CD4-positive, alpha-beta memory T cell (primary cell): ENCODE measurements around the gene RBPJ. TPM values are rescaled to one million over a fixed set of nuclear protein-coding genes. Genes with fewer than 3 reads are reported as not detected.

Experiments
- CTCF ChIA-PET: fragments of 350-600 bp; sonication (Branson Sonifier 250); formaldehyde crosslinking; loops from one replicate; lab custom pipeline; 2021; ENCODE audit warnings: inconsistent platforms; ENCODE audit not compliant: partially characterized antibody; lab: Charles Lee
- POLR2A ChIA-PET: fragments of 350-600 bp; sonication (Branson Sonifier 250); formaldehyde crosslinking; loops from one replicate; lab custom pipeline; 2021; ENCODE audit not compliant: partially characterized antibody; lab: Charles Lee
- DNase-seq, 5 donors: peaks; one replicate each; pipeline versions ENCODE4 v3.0.0 to v3.0.0-alpha.2; 2020 to 2022; ENCODE audit warnings: mixed read lengths in 1 of 5
- H3K27ac ChIP-seq: one replicate; pipeline ENCODE4 v1.7.0; 2013; ENCODE audit warnings: low read depth, low read length
- H3K27me3 ChIP-seq: 2 replicates; pipeline ENCODE4 v1.7.0; 2013; ENCODE audit warnings: mild to moderate bottlenecking, low read length, moderate library complexity; ENCODE audit not compliant: insufficient read depth
- H3K36me3 ChIP-seq: 2 replicates; pipeline ENCODE4 v1.7.0; 2013; ENCODE audit warnings: mild to moderate bottlenecking, low read length, moderate library complexity; ENCODE audit not compliant: insufficient read depth
- H3K4me1 ChIP-seq: 2 replicates; pipeline ENCODE4 v1.7.0; 2013; ENCODE audit warnings: mild to moderate bottlenecking, low read length, moderate library complexity; ENCODE audit not compliant: insufficient read depth
- H3K4me3 ChIP-seq, 2 donors: one replicate each; pipeline ENCODE4 v1.7.0; 2013; ENCODE audit warnings: low read length in 2 of 2, mild to moderate bottlenecking in 1 of 2
- H3K9me3 ChIP-seq, 2 donors: one replicate each; pipeline ENCODE4 v1.7.0; 2013; ENCODE audit warnings: low read length in 2 of 2, control low read depth in 1 of 2; ENCODE audit not compliant: control insufficient read depth in 1 of 2
- H3K27ac Mint-ChIP-seq, 7 donors: one replicate each; pipeline ENCODE4 v1.8.0; 2020 to 2021; ENCODE audit warnings: mixed read lengths in 7 of 7, mild to moderate bottlenecking in 6 of 7, inconsistent platforms in 3 of 7, moderate library complexity in 3 of 7
- H3K27me3 Mint-ChIP-seq, 2 donors: one replicate each; pipeline ENCODE4 v1.8.0; 2020 to 2021; ENCODE audit warnings: mixed read lengths in 2 of 2
- H3K36me3 Mint-ChIP-seq, 2 donors: one replicate each; pipeline ENCODE4 v1.8.0; 2020 to 2021; ENCODE audit warnings: mixed read lengths in 2 of 2, inconsistent platforms in 1 of 2, mild to moderate bottlenecking in 1 of 2
- H3K4me1 Mint-ChIP-seq, 4 donors: one replicate each; pipeline ENCODE4 v1.8.0; 2020 to 2021; ENCODE audit warnings: mixed read lengths in 4 of 4, mild to moderate bottlenecking in 1 of 4
- H3K4me3 Mint-ChIP-seq, 8 donors: one replicate each; pipeline ENCODE4 v1.8.0; 2020 to 2021; ENCODE audit warnings: mixed read lengths in 8 of 8, mild to moderate bottlenecking in 7 of 8, moderate library complexity in 6 of 8, inconsistent platforms in 3 of 8
- H3K9me3 Mint-ChIP-seq, 8 donors: one replicate each; pipeline ENCODE4 v1.8.0; 2020 to 2021; ENCODE audit warnings: mixed read lengths in 8 of 8, mild to moderate bottlenecking in 5 of 8, inconsistent platforms in 3 of 8, moderate library complexity in 1 of 8
- intact Hi-C: fragments of 100-400 bp; cut with micrococcal nuclease; formaldehyde crosslinking; loops from one replicate; pipeline ENCODE4 v1.15.1; 2023
- polyA plus RNA-seq, 2 donors: library from polyadenylated mRNA; unstranded; fragments of 300-500 nt; fragmentation: Illumina TruSeq; gene quantifications; one replicate each; pipeline ENCODE4 v1.2.3, GENCODE V29; 2021
- total RNA-seq, 2 experiments: library from RNA; stranded (reverse); gene quantifications; one replicate each; pipeline ENCODE4 v1.2.3, GENCODE V29; 2021

RBPJ gene
- total and polyA plus RNA-seq, 4 experiments from 2014 or later, result 75.2 to 96.3 (median 91.5) TPM

- Mint-ChIP-seq H3K9me3 (peaks cover 3 to 20% (median 9%) of the 10 kb centered on the region in 8 donors), H3K27me3 (no peaks in the 10 kb centered on the region), H3K4me1 (peaks cover 11 to 24% (median 19%) of the 10 kb centered on the region in 4 donors), H3K36me3 (peaks cover 24 to 25% of the 10 kb centered on the region in 2 donors), H3K4me3 (no peak overlapping the region), H3K27ac (no peak overlapping the region)
- Histone ChIP-seq H3K27ac (no peak overlapping the region), H3K4me1 (peaks cover 11% of the 10 kb centered on the region), H3K36me3 (peaks cover 12% of the 10 kb centered on the region), H3K27me3 (no peaks in the 10 kb centered on the region), H3K9me3 (peaks cover 0 to 9% of the 10 kb centered on the region in 2 donors), H3K4me3 (no peak overlapping the region)
- POLR2A ChIA-PET, result interaction anchor here (1.0 kb wide), 1 partner anchor 9 kb away, joined by 4 read pairs; no protein-coding TSS in a partner anchor
- no peak for DNase-seq
- intact Hi-C loops, result no loop called here
- CTCF ChIA-PET, result interaction anchor here (1.1 to 12.1 kb wide), 5 partner anchors 78 to 419 kb away, joined by 3 to 300 read pairs (median 57); no protein-coding TSS in a partner anchor
Observed at GRCh38 chr4:26406346-26406975, 85.6 kb downstream of the RBPJ start.

GRCh38 chr4:26407476-26407875, 86.7 kb downstream of the RBPJ start:
- H3K27ac Mint-ChIP-seq, result peak overlapping the region in 1 of 7 donors; percentile 54

GRCh38 chr4:26410385-26411293, 89.8 kb downstream of the RBPJ start:
- intact Hi-C loops, result loop anchor here (1.0 to 5.0 kb wide), 8 partner anchors 80 to 600 kb away; no protein-coding TSS in a partner anchor
- Mint-ChIP-seq H3K9me3 (peaks cover 3 to 17% (median 8%) of the 10 kb centered on the region in 8 donors), H3K27me3 (no peaks in the 10 kb centered on the region), H3K27ac (no peak overlapping the region), H3K4me1 (peaks cover 0 to 3% (median 0%) of the 10 kb centered on the region in 4 donors), H3K36me3 (peaks cover 29 to 35% of the 10 kb centered on the region in 2 donors), H3K4me3 (no peak overlapping the region)
- peak in 4 of 5 donors; percentile 51 to 63 (median 58) for DNase-seq
- ChIA-PET POLR2A (interaction anchor here (0.7 to 1.1 kb wide), 2 partner anchors 328 to 485 kb away, joined by 3 to 4 read pairs; no protein-coding TSS in a partner anchor), CTCF (interaction anchor here (0.8 to 12.1 kb wide), 27 partner anchors 9 to 597 kb away, joined by 3 to 300 read pairs (median 5); no protein-coding TSS in a partner anchor)
- Histone ChIP-seq H3K36me3 (peaks cover 12% of the 10 kb centered on the region), H3K4me3 (no peak overlapping the region), H3K27ac (no peak overlapping the region), H3K9me3 (peaks cover 0 to 9% of the 10 kb centered on the region in 2 donors), H3K27me3 (no peaks in the 10 kb centered on the region), H3K4me1 (no peaks in the 10 kb centered on the region)

More at GRCh38 chr4:26407476-26407875, 86.7 kb downstream of the RBPJ start:
- Histone ChIP-seq H3K4me1 (peaks cover 11% of the 10 kb centered on the region), H3K9me3 (peaks cover 0 to 9% of the 10 kb centered on the region in 2 donors), H3K36me3 (peaks cover 12% of the 10 kb centered on the region), H3K27me3 (no peaks in the 10 kb centered on the region), H3K27ac (no peak overlapping the region), H3K4me3 (no peak overlapping the region)
- Mint-ChIP-seq H3K9me3 (peaks cover 3 to 20% (median 9%) of the 10 kb centered on the region in 8 donors), H3K4me1 (peaks cover 10 to 19% (median 14%) of the 10 kb centered on the region in 4 donors), H3K36me3 (peaks cover 24 to 25% of the 10 kb centered on the region in 2 donors), H3K27me3 (no peaks in the 10 kb centered on the region), H3K4me3 (no peak overlapping the region)
- ChIA-PET POLR2A (interaction anchor here (2.0 kb wide), 1 partner anchor 77 kb away, joined by 8 read pairs; no protein-coding TSS in a partner anchor), CTCF (interaction anchor here (1.0 to 12.1 kb wide), 6 partner anchors 79 to 420 kb away, joined by 3 to 300 read pairs (median 44); no protein-coding TSS in a partner anchor)
- intact Hi-C loops, result no loop called here
- no peak for DNase-seq

- no peaks in the 10 kb centered on the region for H3K9me3 Mint-ChIP-seq
- peaks cover 16 to 31% of the 10 kb centered on the region in 2 donors for H3K36me3 Mint-ChIP-seq
- intact Hi-C loops, result loop anchor here (5.0 kb wide), 1 partner anchor 485 kb away; no protein-coding TSS in a partner anchor
- H3K27me3 Mint-ChIP-seq, result no peaks in the 10 kb centered on the region
- H3K4me3 Mint-ChIP-seq, result no peak overlapping the region
- ChIA-PET CTCF (interaction anchor here (1.1 to 12.1 kb wide), 7 partner anchors 8 to 424 kb away, joined by 3 to 300 read pairs (median 6); no protein-coding TSS in a partner anchor), POLR2A (no interaction called here)
- Histone ChIP-seq H3K27me3 (no peaks in the 10 kb centered on the region), H3K4me1 (no peaks in the 10 kb centered on the region), H3K9me3 (no peaks in the 10 kb centered on the region), H3K27ac (no peak overlapping the region), H3K36me3 (peaks cover 5% of the 10 kb centered on the region), H3K4me3 (no peak overlapping the region)
- DNase-seq, result no peak
- peaks cover 0 to 3% (median 0%) of the 10 kb centered on the region in 4 donors for H3K4me1 Mint-ChIP-seq
- peak overlapping the region in 3 of 7 donors; percentile 6 to 59 (median 44) for H3K27ac Mint-ChIP-seq
Observed at GRCh38 chr4:26412381-26413372, 91.9 kb downstream of the RBPJ start.

- ChIA-PET POLR2A (interaction anchor here (0.6 to 0.7 kb wide), 2 partner anchors 260 to 320 kb away, joined by 3 to 5 read pairs; no protein-coding TSS in a partner anchor), CTCF (interaction anchor here (1.1 to 12.1 kb wide), 4 partner anchors 9 to 425 kb away, joined by 3 to 300 read pairs (median 10); no protein-coding TSS in a partner anchor)
- intact Hi-C loops, result loop anchor here (5.0 kb wide), 1 partner anchor 486 kb away; no protein-coding TSS in a partner anchor
- Mint-ChIP-seq H3K27ac (peak overlapping the region in 1 of 7 donors; percentile 6), H3K27me3 (no peaks in the 10 kb centered on the region), H3K4me1 (peaks cover 0 to 3% (median 0%) of the 10 kb centered on the region in 4 donors), H3K36me3 (peaks cover 16 to 31% of the 10 kb centered on the region in 2 donors), H3K9me3 (no peaks in the 10 kb centered on the region), H3K4me3 (no peak overlapping the region)
- Histone ChIP-seq H3K9me3 (no peaks in the 10 kb centered on the region), H3K4me1 (no peaks in the 10 kb centered on the region), H3K4me3 (no peak overlapping the region), H3K36me3 (peaks cover 5% of the 10 kb centered on the region), H3K27me3 (no peaks in the 10 kb centered on the region), H3K27ac (no peak overlapping the region)
- no peak for DNase-seq
Observed at GRCh38 chr4:26413582-26413981, 92.8 kb downstream of the RBPJ start.

- no peak overlapping the region for H3K4me3 ChIP-seq
- H3K4me1 Mint-ChIP-seq, result peaks cover 0 to 6% (median 2%) of the 10 kb centered on the region in 4 donors
- H3K4me1 ChIP-seq, result no peaks in the 10 kb centered on the region
- CTCF ChIA-PET, result interaction anchor here (1.3 to 2.4 kb wide), 5 partner anchors 17 to 430 kb away, joined by 3 to 7 read pairs (median 6); no protein-coding TSS in a partner anchor
- no peaks in the 10 kb centered on the region for H3K27me3 Mint-ChIP-seq
- no peak overlapping the region for H3K27ac ChIP-seq
- H3K4me3 Mint-ChIP-seq, result no peak overlapping the region
- H3K27me3 ChIP-seq, result no peaks in the 10 kb centered on the region
- peaks cover 0 to 2% (median 0%) of the 10 kb centered on the region in 8 donors for H3K9me3 Mint-ChIP-seq
- H3K36me3 Mint-ChIP-seq, result peaks cover 32 to 54% of the 10 kb centered on the region in 2 donors
- intact Hi-C loops, result no loop called here
- no peaks in the 10 kb centered on the region for H3K9me3 ChIP-seq
- no peak overlapping the region for H3K27ac Mint-ChIP-seq
- POLR2A ChIA-PET, result no interaction called here
- DNase-seq, result no peak
- peaks cover 13% of the 10 kb centered on the region for H3K36me3 ChIP-seq
Observed at GRCh38 chr4:26418107-26418506, 97.3 kb downstream of the RBPJ start.
